Subcutaneous abdominal adipose tissue (tissue), 5 donors: ENCODE data around the gene FYB1.

Source experiments
- H3K27ac ChIP-seq: one replicate; pipeline ENCODE4 v1.7.0; 2013; ENCODE audit warnings: low read depth, mild to moderate bottlenecking, inconsistent platforms, low read length, moderate library complexity
- H3K27me3 ChIP-seq, 5 donors: one replicate each; pipeline ENCODE4 v1.7.0; 2013; ENCODE audit warnings: low read length in 5 of 5, inconsistent platforms in 1 of 5; ENCODE audit not compliant: control insufficient read depth in 5 of 5, insufficient read depth in 4 of 5
- H3K36me3 ChIP-seq, 5 donors: one replicate each; pipeline ENCODE4 v1.7.0; 2013; ENCODE audit warnings: low read length in 5 of 5; ENCODE audit not compliant: control insufficient read depth in 5 of 5, insufficient read depth in 5 of 5
- H3K4me1 ChIP-seq, 5 donors: one replicate each; pipeline ENCODE4 v1.7.0; 2013; ENCODE audit warnings: low read length in 5 of 5, mild to moderate bottlenecking in 3 of 5, moderate library complexity in 1 of 5; ENCODE audit not compliant: control insufficient read depth in 5 of 5, insufficient read depth in 5 of 5
- H3K4me3 ChIP-seq, 5 donors: one replicate each; pipeline ENCODE4 v1.7.0; 2013; ENCODE audit warnings: low read length in 5 of 5, low read depth in 1 of 5
- H3K9ac ChIP-seq, 5 donors: one replicate each; pipeline ENCODE4 v1.7.0; 2013; ENCODE audit warnings: low read length in 5 of 5, mild to moderate bottlenecking in 4 of 5, moderate library complexity in 3 of 5
- H3K9me3 ChIP-seq, 5 donors: one replicate each; pipeline ENCODE4 v1.7.0; 2013; ENCODE audit warnings: low read length in 5 of 5; ENCODE audit not compliant: control insufficient read depth in 5 of 5
- donor health status: healthy.
- donor health status: healthy.
- donor health status: healthy.
- donor health status: healthy.
- donor health status: healthy.

Gene FYB1

GRCh38 chr5:39113354-39113953 is 105.9 kb downstream of the FYB1 start:
- Histone ChIP-seq H3K4me1 (no peaks in the 10 kb centered on the region), H3K9ac (no peak overlapping the region), H3K4me3 (no peak overlapping the region), H3K9me3 (no peaks in the 10 kb centered on the region), H3K27ac (no peak overlapping the region), H3K36me3 (peaks cover 0 to 2% (median 0%) of the 10 kb centered on the region in 5 donors), H3K27me3 (no peaks in the 10 kb centered on the region)

GRCh38 chr5:39109606-39110005 is 109.8 kb downstream of the FYB1 start:
- Histone ChIP-seq H3K4me3 (no peak overlapping the region), H3K36me3 (peaks cover 0 to 2% (median 0%) of the 10 kb centered on the region in 5 donors), H3K9ac (no peak overlapping the region), H3K27ac (no peak overlapping the region), H3K4me1 (no peaks in the 10 kb centered on the region), H3K27me3 (no peaks in the 10 kb centered on the region), H3K9me3 (no peaks in the 10 kb centered on the region)

GRCh38 chr5:39108987-39109386 is 110.4 kb downstream of the FYB1 start:
- H3K4me3 ChIP-seq = no peak overlapping the region
- peaks cover 0 to 2% (median 0%) of the 10 kb centered on the region in 5 donors for H3K36me3 ChIP-seq
- no peaks in the 10 kb centered on the region for H3K9me3 ChIP-seq
- H3K27me3 ChIP-seq = no peaks in the 10 kb centered on the region
- H3K27ac ChIP-seq = no peak overlapping the region
- no peaks in the 10 kb centered on the region for H3K4me1 ChIP-seq
- H3K9ac ChIP-seq = no peak overlapping the region

- H3K36me3 ChIP-seq = peaks cover 0 to 2% (median 0%) of the 10 kb centered on the region in 5 donors
- H3K4me3 ChIP-seq = no peak overlapping the region
- H3K27me3 ChIP-seq = no peaks in the 10 kb centered on the region
- no peaks in the 10 kb centered on the region for H3K4me1 ChIP-seq
- no peak overlapping the region for H3K9ac ChIP-seq
- H3K9me3 ChIP-seq = no peaks in the 10 kb centered on the region
- H3K27ac ChIP-seq = no peak overlapping the region
Measured at GRCh38 chr5:39107350-39107749, 112.0 kb downstream of the FYB1 start.

- Histone ChIP-seq H3K27ac (no peak overlapping the region), H3K9me3 (no peaks in the 10 kb centered on the region), H3K4me1 (no peaks in the 10 kb centered on the region), H3K27me3 (no peaks in the 10 kb centered on the region), H3K36me3 (peaks cover 0 to 2% (median 0%) of the 10 kb centered on the region in 5 donors), H3K9ac (no peak overlapping the region), H3K4me3 (no peak overlapping the region)
Measured at GRCh38 chr5:39106322-39106721, 113.0 kb downstream of the FYB1 start.

GRCh38 chr5:39104221-39104620 is 115.1 kb downstream of the FYB1 start:
- no peaks in the 10 kb centered on the region for H3K36me3 ChIP-seq
- no peak overlapping the region for H3K4me3 ChIP-seq
- H3K9me3 ChIP-seq = no peaks in the 10 kb centered on the region
- H3K9ac ChIP-seq = no peak overlapping the region
- no peak overlapping the region for H3K27ac ChIP-seq
- H3K4me1 ChIP-seq = no peaks in the 10 kb centered on the region
- no peaks in the 10 kb centered on the region for H3K27me3 ChIP-seq

GRCh38 chr5:39102684-39103155 is 116.6 kb downstream of the FYB1 start:
- Histone ChIP-seq H3K4me3 (no peak overlapping the region), H3K36me3 (no peaks in the 10 kb centered on the region), H3K27ac (no peak overlapping the region), H3K9ac (no peak overlapping the region), H3K9me3 (no peaks in the 10 kb centered on the region), H3K4me1 (no peaks in the 10 kb centered on the region), H3K27me3 (no peaks in the 10 kb centered on the region)

GRCh38 chr5:39100851-39101396 is 118.4 kb downstream of the FYB1 start:
- H3K27me3 ChIP-seq = no peaks in the 10 kb centered on the region
- H3K9me3 ChIP-seq = no peaks in the 10 kb centered on the region
- H3K27ac ChIP-seq = no peak overlapping the region
- H3K9ac ChIP-seq = no peak overlapping the region
- no peaks in the 10 kb centered on the region for H3K4me1 ChIP-seq
- H3K36me3 ChIP-seq = no peaks in the 10 kb centered on the region
- H3K4me3 ChIP-seq = no peak overlapping the region

GRCh38 chr5:39100301-39100850 is 119.0 kb downstream of the FYB1 start:
- Histone ChIP-seq H3K9ac (no peak overlapping the region), H3K27me3 (no peaks in the 10 kb centered on the region), H3K27ac (no peak overlapping the region), H3K9me3 (no peaks in the 10 kb centered on the region), H3K4me1 (no peaks in the 10 kb centered on the region), H3K4me3 (no peak overlapping the region), H3K36me3 (no peaks in the 10 kb centered on the region)

- Histone ChIP-seq H3K4me1 (no peaks in the 10 kb centered on the region), H3K9me3 (no peaks in the 10 kb centered on the region), H3K27ac (no peak overlapping the region), H3K27me3 (no peaks in the 10 kb centered on the region), H3K4me3 (no peak overlapping the region), H3K36me3 (no peaks in the 10 kb centered on the region), H3K9ac (no peak overlapping the region)
Measured at GRCh38 chr5:39099831-39100230, 119.5 kb downstream of the FYB1 start.
